Thoracic aorta (tissue), 2 donors: ENCODE data around the gene ANKRD35. TPM values are rescaled to one million over a fixed set of nuclear protein-coding genes. Genes with fewer than 3 reads are reported as not detected.

Source experiments
- ATAC-seq: fragments of 150-250 bp; one replicate; pipeline ENCODE4 v1.8.0; 2017; ENCODE audit warnings: low read depth; ENCODE audit not compliant: insufficient number of reproducible peaks, low FRiP score
- DNase-seq: peaks from one replicate; pipeline ENCODE4 v3.0.0-alpha.2; 2020; ENCODE audit warnings: low spot score
- H3K27ac ChIP-seq, 2 donors: fragments of 200-600 bp; sonication (generic); 1 replicate in 1 of 2; 2 replicates in 1 of 2; pipeline ENCODE4 v1.5.1; 2016; ENCODE audit warnings: mild to moderate bottlenecking in 2 of 2, moderate library complexity in 2 of 2
- H3K27me3 ChIP-seq: fragments of 200-600 bp; sonication (generic); replicated peaks from 2 replicates; pipeline ENCODE4 v1.6.0; 2016; ENCODE audit warnings: mild to moderate bottlenecking; ENCODE audit not compliant: insufficient read depth
- H3K36me3 ChIP-seq: fragments of 200-600 bp; sonication (generic); one replicate; pipeline ENCODE4 v1.5.1; 2016
- H3K4me1 ChIP-seq, 2 donors: fragments of 200-600 bp; sonication (generic); 1 replicate in 1 of 2; 2 replicates in 1 of 2; pipeline versions ENCODE4 v1.5.1 to v1.6.0; 2016; ENCODE audit warnings: low read depth in 2 of 2, mild to moderate bottlenecking in 1 of 2; ENCODE audit not compliant: control insufficient read depth in 1 of 2
- H3K4me3 ChIP-seq: fragments of 200-600 bp; sonication (generic); 2 replicates; pipeline ENCODE4 v1.5.1; 2016; ENCODE audit warnings: mild to moderate bottlenecking
- H3K9me3 ChIP-seq: fragments of 200-600 bp; sonication (generic); 2 replicates; pipeline ENCODE4 v1.5.1; 2016
- total RNA-seq, 2 donors: library from RNA; depleted of rRNA; stranded (reverse); fragments of >200 nt; gene quantifications; one replicate each; pipeline versions ENCODE4 v1.1.0 to v1.2.3, GENCODE V29; 2016
- TF ChIP-seq, protein P1 (sequence below): fragments of 200-600 bp; sonication (generic); IDR thresholded peaks from one replicate; pipeline ENCODE4 v1.5.1; 2019; ENCODE audit warnings: antibody characterized with exemption

ANKRD35 gene
- total RNA-seq, 2 donors from 2014 or later, result 9.6 to 15.7 TPM

- DNase-seq (no peak), ATAC-seq (no peak)
- Histone ChIP-seq H3K27ac (no peak overlapping the region), H3K4me1 (no peaks in the 10 kb centered on the region), H3K4me3 (no peak overlapping the region), H3K9me3 (no peaks in the 10 kb centered on the region), H3K36me3 (peaks cover 64% of the 10 kb centered on the region), H3K27me3 (no peaks in the 10 kb centered on the region)
- TF ChIP-seq, protein P1, sequence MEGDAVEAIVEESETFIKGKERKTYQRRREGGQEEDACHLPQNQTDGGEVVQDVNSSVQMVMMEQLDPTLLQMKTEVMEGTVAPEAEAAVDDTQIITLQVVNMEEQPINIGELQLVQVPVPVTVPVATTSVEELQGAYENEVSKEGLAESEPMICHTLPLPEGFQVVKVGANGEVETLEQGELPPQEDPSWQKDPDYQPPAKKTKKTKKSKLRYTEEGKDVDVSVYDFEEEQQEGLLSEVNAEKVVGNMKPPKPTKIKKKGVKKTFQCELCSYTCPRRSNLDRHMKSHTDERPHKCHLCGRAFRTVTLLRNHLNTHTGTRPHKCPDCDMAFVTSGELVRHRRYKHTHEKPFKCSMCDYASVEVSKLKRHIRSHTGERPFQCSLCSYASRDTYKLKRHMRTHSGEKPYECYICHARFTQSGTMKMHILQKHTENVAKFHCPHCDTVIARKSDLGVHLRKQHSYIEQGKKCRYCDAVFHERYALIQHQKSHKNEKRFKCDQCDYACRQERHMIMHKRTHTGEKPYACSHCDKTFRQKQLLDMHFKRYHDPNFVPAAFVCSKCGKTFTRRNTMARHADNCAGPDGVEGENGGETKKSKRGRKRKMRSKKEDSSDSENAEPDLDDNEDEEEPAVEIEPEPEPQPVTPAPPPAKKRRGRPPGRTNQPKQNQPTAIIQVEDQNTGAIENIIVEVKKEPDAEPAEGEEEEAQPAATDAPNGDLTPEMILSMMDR, result no peak
Observed at GRCh38 chr1:145901312-145902021, 15.8 kb upstream of the ANKRD35 start.

- no peak overlapping the region for H3K4me3 ChIP-seq
- TF ChIP-seq, protein P1, result no peak
- peaks cover 50% of the 10 kb centered on the region for H3K36me3 ChIP-seq
- no peak for DNase-seq
- H3K4me1 ChIP-seq, result no peaks in the 10 kb centered on the region
- H3K27me3 ChIP-seq, result no peaks in the 10 kb centered on the region
- H3K9me3 ChIP-seq, result no peaks in the 10 kb centered on the region
- no peak for ATAC-seq
- H3K27ac ChIP-seq, result no peak overlapping the region
Observed at GRCh38 chr1:145898756-145899155, 13.1 kb upstream of the ANKRD35 start.

DNA sequence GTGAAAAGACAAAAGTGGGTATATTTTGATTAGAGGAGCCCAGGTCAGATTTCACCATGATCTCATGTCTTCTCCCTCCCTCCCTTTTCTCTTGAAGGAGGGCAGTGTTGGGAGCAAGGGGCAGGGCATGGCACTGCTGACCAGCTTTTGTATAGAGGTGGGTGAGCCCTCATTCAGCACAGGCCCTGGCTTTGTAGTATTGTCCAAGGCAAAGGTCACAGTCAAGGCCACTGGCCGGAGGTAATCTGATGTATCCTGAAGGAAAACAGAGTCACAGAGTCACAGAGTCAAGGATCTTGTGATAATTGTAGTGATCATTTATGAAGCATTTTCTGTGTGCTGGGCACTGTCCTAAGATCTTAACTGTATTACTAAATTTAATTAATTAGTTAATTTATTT, 12.3 kb upstream of the ANKRD35 start:
- peaks cover 45% of the 10 kb centered on the region for H3K36me3 ChIP-seq
- no peak overlapping the region for H3K4me3 ChIP-seq
- H3K4me1 ChIP-seq, result peaks cover 2 to 7% of the 10 kb centered on the region in 2 donors
- H3K9me3 ChIP-seq, result no peaks in the 10 kb centered on the region
- ATAC-seq (no peak), DNase-seq (no peak)
- H3K27ac ChIP-seq, result no peak overlapping the region
- TF ChIP-seq, protein P1, result no peak
- H3K27me3 ChIP-seq, result no peaks in the 10 kb centered on the region

GRCh38 chr1:145895471-145895870, 9.8 kb upstream of the ANKRD35 start:
- no peak overlapping the region for H3K27ac ChIP-seq
- TF ChIP-seq, protein P1, result no peak
- no peaks in the 10 kb centered on the region for H3K9me3 ChIP-seq
- no peaks in the 10 kb centered on the region for H3K27me3 ChIP-seq
- DNase-seq, result no peak
- no peak for ATAC-seq
- H3K36me3 ChIP-seq, result peaks cover 21% of the 10 kb centered on the region
- peaks cover 22 to 32% of the 10 kb centered on the region in 2 donors for H3K4me1 ChIP-seq
- no peak overlapping the region for H3K4me3 ChIP-seq

- Histone ChIP-seq H3K27me3 (no peaks in the 10 kb centered on the region), H3K4me3 (no peak overlapping the region), H3K27ac (peak overlapping the region; percentile 97 to 99), H3K36me3 (peaks cover 11% of the 10 kb centered on the region), H3K9me3 (no peaks in the 10 kb centered on the region), H3K4me1 (peaks cover 22 to 40% of the 10 kb centered on the region in 2 donors)
- ATAC-seq (no peak), DNase-seq (no peak)
- TF ChIP-seq, protein P1, result no peak
Observed at GRCh38 chr1:145893306-145894055, 7.8 kb upstream of the ANKRD35 start.
